ENCODE measurements around the gene PTPRN2.

The PTPRN2 gene

DNA sequence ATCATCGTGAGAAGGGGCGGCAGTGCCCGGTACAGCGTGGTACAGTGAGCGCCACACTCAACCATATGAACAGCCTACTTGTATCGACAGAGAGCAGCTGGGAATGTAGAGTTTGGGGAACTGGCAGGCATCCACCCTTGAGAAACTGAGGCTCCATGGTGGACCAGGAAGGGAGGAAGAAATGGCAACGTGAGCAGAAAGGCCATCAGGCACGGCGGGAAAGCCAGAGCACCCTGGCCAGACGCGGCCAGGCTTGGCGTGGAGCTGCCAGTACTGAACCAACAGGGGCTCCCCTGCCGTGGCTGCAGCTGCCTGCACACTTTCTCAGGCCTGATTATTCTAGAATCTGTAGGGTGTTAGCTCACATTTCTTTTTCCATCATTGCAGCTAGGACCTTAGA, 442.3 kb downstream of the PTPRN2 start:
- no peak for DNase-seq (ENCODE audit: low read depth, low spot score)
- no peak overlapping the region for H3K27ac ChIP-seq

DNA sequence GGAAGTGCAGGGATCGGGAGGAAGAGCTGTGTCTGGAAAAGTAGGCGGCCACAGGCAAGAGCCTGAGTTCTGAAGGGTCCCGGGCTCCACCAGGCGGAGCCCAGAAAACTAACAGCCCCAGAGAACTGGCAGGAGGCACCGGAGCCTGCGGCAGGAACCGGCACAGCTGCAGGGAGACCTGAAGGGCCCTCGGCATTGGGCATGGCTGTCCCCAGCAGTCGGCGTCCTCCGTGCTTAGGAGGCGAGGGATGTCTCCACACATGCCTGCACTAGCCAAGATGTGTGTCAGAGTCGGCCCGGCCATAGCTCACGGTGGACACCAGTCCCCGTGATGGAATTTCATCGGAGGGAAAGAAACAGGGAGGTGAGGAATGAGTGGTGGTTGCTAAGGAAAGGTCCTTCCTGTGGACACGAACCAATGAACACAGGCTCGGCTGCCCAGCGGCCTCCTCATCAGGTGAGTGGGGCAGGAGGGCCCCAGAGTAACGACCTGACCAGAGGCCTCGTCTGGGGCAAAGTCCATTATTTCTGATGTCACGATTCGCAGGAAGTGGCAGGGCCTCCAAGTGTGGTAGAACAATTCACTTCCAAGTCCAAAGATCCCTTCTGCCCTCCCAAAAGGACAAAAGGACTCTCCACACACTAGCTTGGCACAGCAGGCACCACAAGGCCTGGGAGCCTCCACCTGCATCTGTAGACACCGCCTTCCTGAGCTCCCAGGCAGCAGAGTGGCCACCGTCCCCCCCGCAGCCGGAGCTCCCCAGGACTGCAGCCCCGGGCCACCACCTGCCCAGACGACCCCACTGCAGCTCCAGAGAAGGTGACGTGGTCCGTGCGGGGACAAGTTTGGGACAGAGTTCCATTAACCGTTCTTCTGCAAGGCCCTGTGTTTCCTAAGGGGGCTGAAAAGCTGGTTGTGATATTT, 444.2 kb downstream of the PTPRN2 start:
- no peak for DNase-seq (ENCODE audit: low read depth, low spot score)
- no peak overlapping the region for H3K27ac ChIP-seq

DNA sequence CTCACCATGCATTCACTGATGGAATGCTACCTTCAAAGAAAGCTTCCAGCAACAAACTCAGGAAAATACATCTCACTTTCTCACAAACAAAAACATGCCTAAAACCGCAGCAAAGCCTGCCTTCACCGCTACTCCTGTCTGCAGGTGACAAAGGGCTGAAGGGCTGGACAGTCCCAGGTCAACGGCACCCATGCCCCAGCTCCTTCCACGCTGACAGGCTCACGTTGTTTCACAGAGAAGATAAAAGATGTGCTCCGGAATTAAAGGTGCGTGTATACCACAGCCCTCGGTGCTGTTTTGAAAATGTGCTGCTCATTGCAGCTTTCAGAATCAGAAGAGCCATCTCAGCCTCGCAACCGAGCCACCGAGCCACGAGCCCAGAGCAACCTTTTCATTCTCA, 445.0 kb downstream of the PTPRN2 start:
- H3K27ac ChIP-seq = no peak overlapping the region
- DNase-seq (ENCODE audit: low read depth, low spot score) = no peak

DNA sequence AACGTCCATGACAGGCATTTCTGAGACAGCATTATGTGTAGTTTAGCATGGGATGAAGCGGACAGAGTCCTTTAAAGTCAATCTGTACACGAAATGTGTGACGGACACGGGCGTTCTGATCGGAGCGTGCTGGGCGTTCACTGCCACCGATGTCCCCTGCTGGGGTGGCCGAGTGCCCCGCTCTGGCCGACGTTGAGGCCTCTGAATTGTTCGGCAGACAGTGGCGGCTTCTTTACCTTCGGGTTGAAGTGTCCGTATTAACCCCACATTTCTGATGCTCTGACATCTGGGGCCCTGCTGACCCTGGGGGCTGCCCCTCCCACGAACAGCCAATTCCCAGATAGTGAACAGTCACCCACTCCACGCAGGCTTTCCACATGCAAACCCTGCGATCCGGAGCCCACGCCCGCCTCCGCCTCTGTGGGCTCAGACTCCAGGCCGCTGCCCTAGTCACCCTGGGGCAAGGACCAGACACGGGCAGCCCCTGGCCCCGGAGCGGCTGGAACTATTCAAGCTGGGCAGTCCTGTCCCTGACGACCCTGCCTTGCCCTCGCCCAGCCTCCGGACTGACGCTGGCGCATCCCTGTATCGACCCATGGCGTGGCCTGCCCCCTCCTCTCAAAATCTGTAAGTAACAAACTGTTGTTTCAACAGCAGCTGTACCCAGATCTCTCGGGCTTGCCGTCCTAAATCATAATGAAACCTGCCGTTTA, 445.7 kb downstream of the PTPRN2 start:
- no peak for DNase-seq (ENCODE audit: low read depth, low spot score)
- H3K27ac ChIP-seq = no peak overlapping the region

DNA sequence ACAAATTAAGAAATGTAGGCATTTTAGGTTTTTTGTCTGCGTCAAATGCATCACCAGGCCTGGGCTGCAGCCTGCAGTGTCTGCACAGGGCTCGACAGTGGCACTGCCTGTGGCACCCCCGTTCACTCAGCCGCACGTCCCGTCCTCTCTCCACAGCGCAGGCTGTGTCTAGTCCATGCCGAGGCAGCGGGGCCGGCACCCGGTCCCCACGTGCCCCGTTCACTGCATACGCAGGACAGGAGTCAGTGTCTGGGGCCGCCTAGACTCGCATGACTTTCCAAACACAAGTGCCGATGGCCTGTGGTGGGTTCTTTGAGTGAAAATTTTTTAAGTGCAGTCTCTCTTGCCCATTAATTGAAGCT, 446.4 kb downstream of the PTPRN2 start:
- no peak overlapping the region for H3K27ac ChIP-seq
- DNase-seq (ENCODE audit: low read depth, low spot score) = no peak

DNA sequence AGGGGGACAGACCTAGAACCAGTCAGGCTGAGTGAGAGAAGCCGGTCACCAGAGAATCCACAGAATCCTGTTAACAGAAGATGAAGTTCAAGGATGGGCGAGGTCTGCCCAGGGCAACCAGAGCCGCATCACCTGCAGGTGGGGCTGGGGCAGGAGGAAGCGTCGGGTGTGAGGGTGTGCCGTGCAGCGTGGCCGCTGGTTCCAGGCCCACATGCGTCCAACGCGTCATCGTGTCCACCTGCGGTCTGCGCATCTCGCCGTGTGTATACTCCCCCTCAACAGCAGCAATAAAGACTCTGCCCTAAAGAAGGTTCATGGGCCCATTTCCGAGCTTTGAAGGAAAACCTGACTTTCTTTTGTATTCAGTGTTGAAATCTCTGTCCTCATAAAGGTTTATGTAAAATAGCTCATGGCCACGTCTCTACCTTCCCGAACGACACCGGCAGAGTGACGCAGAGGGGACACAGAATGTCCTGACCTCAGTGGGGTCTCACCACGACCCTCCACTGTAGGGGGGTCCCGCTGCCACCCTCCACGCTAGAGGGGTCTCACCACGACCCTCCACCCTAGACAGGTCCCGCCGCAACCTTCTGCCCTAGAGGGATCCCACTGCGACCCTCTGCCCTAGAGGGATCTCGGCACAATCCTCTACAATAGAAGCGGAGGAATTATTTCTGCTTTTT, 446.9 kb downstream of the PTPRN2 start:
- no peak for DNase-seq (ENCODE audit: low read depth, low spot score)
- no peak overlapping the region for H3K27ac ChIP-seq

DNA sequence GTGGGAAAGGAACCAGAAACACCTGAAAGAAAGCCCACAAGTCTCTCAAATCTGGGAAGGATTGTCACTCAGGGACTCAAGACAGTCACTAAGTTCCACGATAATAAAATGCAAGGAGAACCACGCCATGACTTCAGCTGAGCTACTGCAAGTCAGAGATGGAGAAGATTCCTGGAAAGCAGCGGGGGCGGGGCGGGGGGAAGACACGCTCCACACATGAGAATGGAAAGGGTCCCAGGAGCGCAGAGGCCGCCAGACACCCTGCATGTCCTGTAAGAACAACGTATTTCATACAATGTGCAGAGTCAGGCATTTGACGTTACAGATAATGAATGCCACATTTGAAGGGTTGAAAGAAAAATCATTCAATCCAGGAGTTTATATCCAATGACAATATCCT, 448.1 kb downstream of the PTPRN2 start:
- H3K27ac ChIP-seq = no peak overlapping the region
- no peak for DNase-seq (ENCODE audit: low read depth, low spot score)

DNA sequence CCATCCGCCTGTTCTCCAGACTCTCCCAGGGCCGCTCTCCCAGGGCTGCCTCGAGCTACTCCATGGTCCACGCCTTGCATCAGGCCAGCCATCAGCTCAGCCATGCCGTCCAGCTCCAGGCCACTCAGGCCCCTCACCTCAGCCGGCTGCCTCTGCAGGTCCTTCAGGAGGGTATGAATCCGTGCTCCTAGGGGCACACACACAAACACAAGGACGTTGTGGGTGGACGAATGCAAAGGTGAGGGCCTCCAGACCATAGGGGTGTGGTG, 449.4 kb downstream of the PTPRN2 start:
- no peak for DNase-seq (ENCODE audit: low read depth, low spot score)
- H3K27ac ChIP-seq = no peak overlapping the region

DNA sequence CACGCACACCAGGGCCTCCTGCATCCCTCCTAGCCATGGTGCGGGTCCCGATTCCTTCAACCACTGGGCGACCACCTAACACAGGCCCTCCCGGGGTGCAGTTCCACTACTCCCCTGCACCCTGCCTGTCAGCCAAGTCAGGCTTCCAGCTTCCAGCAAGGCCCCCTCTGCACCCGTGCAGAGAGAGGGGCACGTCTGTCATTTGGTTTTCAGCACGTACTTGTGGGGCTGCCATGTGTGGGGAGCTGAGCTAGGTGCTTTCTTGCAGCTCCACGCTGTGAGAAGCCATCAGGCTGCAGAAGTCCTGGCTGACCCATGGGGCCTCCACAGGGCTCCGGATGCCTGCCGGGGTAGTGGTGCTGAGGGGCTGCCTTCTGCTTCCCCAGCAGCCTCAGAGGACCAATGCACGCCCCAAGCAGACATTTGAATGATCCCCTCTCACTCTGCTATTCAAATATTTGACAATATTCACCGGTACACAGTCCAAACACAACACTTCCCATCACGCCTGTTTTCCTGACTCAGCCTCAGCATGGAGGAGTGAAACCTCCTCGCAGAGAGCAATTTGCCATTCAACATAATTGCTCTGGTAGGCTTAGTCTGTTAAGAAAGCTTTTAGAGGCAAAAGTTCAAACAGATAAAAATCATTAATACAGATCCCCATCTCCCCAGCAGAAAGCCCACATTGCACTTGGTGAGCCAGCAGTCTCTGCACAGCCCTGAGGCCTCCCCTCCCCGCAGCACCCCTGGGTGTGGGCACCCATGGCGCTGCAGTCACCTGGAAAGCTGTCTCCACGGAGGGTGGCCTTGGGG, 449.9 kb downstream of the PTPRN2 start:
- H3K27ac ChIP-seq = no peak overlapping the region
- no peak for DNase-seq (ENCODE audit: low read depth, low spot score)

DNA sequence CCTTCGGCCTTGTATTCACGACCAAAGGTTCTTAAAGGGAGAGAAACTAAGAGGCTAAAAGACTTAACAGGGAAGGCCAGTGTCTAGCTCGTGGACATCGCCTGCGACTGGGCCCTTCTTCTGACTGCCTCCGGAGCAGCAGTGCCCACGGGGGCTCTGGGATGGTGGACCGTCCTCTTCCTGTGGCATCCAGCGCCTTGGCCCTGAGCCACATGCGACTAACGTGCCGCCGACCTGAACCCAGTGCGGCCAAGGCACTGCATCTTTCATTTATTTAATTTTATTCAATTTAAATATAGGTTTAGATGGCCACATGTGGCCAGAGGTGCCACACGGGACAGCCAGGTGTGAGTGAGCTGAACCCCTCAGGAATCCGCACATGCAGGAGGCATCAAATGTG, 451.7 kb downstream of the PTPRN2 start:
- no peak for DNase-seq (ENCODE audit: low read depth, low spot score)
- H3K27ac ChIP-seq = no peak overlapping the region

DNA sequence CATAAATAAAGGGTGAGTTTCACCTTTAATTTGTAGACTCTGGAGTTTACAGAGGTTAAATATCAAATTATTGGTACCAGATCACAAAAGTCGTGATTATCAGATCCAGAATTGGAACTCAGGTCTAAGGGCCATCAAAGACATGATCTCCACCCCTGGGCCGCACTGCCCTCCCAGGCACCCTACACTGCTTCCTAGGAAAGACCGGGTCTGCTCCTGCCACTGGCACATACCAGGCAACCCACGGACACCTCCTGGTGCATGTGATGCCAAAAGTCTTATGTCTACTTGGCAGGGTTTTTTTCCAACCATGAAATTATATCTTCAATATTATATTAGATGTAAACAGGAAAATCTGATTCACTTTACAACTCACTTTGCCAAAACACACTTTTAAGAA, 452.8 kb downstream of the PTPRN2 start:
- DNase-seq (ENCODE audit: low read depth, low spot score) = no peak
- H3K27ac ChIP-seq = no peak overlapping the region

DNA sequence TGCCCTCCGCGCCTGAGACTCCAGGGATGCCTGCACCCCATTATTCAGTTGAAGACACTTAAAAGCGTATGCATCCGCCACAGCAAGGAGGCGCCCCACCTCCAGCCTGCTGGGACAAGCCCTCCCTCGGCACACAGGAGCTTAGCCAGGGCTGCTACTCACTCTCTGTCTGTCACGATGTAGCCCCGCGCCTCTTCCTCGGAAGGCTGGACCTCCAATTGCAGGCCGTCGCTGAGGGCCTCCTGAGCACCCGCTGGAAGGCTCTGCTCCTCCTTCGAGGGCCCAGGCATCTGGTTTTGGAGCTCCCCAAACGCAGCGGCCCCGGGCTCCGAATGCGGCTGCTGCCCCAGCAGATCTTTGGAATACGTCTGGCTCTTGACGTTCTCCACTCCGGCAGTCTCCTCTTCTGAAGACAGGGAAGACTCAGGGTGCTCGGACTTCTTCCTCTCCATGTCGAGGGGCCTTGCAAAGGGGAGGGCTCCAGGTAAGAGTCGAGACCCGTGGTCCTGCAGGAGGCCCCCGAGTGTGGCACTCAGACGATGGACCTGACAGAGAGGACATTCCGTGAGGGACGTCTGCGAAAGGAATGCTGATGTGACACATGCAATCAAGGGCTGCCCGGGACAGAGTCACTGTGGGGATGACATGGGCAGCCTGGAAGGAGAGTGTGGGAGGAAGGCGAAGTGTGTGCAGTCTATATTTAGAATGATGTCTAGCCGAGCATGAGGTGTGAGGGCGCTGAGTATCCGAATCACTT, 453.9 kb downstream of the PTPRN2 start:
- DNase-seq (ENCODE audit: low read depth, low spot score) = no peak
- no peak overlapping the region for H3K27ac ChIP-seq

DNA sequence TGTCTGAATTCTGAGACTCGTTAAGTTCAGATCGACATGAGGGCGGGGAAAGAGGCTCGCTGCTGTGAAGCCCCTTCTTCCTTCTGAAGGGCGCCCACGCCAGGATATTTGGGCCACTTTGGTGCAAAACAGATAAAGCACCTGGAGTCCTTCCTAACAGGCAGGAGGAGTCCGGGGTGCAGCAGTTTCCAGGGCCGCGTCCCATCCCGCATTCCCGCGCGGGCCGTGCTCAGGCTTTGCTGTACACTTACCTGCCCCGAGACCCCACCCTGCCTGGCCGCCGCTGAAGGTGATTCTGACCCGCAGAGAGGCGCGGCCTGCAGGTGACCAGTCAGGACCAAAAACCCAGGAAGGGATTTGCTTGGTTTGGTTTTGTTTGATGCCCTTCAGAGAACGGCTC, 454.6 kb downstream of the PTPRN2 start:
- no peak overlapping the region for H3K27ac ChIP-seq
- DNase-seq (ENCODE audit: low read depth, low spot score) = no peak

DNA sequence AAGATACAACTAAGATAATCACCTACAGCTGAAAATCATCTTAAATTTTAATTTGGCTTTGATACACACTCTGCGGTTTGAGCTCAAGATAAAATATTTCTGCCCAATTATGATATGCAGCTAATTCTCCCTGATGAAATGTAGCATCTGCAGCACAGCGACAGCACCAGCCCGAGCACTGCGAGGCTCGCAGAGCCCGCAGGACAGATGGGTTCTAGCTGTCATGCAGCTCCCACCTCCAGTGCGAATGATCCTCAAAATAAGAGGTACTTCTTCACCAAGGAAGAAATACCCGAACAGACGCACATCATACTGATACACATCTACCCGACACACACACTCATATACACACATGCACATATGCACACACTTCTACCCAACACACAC, 457.6 kb downstream of the PTPRN2 start:
- DNase-seq (ENCODE audit: low read depth, low spot score) = no peak
- no peak overlapping the region for H3K27ac ChIP-seq

DNA sequence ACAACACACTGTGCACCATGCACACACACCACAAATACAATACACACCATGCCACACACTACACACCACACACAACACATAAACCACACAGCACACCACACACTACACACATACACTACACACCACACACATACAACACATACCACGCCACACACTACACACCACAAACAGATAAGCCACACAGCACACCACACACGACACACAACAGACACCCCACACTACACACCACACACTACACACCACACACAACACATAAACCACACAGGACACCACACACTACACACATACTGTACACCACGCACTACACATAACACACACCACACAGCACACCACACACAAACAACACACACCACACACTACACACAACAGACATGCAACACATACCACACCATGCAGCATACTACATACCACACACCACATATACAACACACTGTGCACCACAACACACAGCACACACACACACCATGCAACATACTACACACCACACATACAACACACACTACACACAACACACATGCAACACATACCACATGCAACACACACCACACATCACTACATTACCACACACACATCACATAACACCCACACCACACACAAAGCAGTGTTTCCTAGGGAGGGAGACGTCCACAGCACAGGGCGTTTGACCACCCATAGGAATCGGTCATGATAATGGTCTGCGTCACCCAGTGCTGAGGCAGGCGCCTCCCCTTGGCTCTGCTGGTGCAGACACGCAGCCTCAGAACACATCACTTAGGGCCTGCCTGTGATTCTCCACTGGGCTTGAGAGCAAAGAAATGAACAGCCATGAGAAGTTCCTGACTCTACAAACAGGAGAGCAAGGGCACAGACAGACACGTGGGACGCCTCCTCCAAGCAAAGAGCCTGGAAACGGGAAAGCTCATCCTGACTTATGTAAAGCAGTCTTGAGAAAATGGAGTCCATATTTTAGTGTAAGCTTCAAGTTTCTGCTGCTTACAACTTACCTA, 458.3 kb downstream of the PTPRN2 start:
- no peak for DNase-seq (ENCODE audit: low read depth, low spot score)
- H3K27ac ChIP-seq = no peak overlapping the region

DNA sequence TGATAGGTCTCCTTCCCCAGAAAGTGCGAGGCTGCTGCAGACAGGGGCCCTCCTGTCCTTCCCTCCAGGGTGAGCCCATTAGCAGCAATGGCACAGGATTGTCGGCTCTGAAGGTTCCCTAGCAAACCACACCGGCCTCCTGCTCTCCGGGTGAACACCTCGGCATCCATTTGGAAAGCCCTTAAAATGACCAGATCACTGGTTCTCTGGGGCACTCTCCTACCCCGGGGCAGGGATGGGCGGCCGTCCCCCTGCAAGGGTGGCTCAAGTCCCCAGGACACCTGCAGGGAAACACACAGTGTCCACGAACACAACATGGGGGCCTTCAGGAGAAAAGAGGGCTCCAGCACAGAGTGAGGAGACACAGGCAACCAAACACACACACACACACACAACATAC, 459.1 kb downstream of the PTPRN2 start:
- no peak for DNase-seq (ENCODE audit: low read depth, low spot score)
- no peak overlapping the region for H3K27ac ChIP-seq

DNA sequence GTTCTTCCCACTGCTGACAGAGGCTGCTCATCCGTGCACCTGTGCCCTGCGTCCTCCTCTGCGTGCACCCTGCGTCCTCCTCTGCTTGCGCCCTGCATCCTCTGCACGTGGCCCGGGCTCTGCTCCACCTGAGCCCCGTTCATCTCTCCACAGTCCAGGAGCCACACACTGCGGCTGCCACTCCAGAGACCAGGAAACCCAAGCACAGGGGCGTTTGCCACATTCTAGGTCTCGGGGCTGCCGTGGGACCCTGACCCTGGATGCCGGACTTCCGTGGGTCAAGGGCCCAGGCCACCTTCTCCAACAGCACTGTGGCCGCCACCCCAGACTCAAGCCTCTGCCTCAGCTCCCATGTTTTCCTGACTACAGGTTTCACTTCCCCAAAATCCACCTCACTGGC, 460.4 kb downstream of the PTPRN2 start:
- no peak for DNase-seq (ENCODE audit: low read depth, low spot score)
- no peak overlapping the region for H3K27ac ChIP-seq

DNA sequence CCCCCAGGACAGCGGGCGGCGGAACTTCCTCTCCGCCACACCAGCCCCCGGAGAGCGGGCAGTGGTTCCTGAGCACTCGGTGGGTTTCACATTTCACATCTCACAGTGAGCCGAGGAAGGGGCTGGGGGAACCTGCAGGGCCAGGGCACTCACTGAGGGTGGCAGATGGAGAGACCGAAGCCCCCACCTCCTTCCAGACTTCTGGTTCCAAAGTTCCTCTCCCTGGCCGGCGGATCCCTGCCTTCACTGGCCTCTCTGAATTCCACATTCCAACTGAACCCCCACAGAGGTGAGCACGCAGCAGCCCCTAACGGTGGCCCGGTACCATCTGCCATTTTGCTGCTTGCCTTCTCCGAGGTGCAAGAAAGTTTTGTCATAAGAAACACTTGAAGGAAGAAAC, 461.0 kb downstream of the PTPRN2 start:
- DNase-seq (ENCODE audit: low read depth, low spot score) = no peak

DNA sequence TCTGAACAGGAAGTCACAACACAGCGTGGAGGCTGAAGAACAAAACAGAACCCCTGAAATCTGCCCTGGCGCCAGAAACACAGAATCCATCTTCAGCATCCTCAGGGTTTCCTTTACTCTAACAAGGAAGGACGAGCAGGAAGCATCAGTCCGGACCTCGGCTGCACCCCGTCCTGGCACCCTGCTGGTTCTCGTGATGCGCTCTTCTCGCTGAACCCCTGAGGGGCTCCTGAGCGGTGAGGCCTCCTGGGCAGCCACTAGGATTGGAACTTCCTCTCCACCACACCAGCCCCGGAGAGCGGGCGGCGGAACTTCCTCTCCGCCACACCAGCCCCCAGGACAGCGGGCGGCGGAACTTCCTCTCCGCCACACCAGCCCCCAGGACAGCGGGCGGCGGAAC, 461.9 kb downstream of the PTPRN2 start:
- no peak for DNase-seq (ENCODE audit: low read depth, low spot score)
- H3K27ac ChIP-seq = no peak overlapping the region

More for the DNA sequence above, 461.0 kb downstream of the PTPRN2 start:
- no peak overlapping the region for H3K27ac ChIP-seq

All from epithelial cell of prostate (primary cell).